Breast epithelium (tissue), 4 donors: ENCODE data around the gene RNF138. TPM values are rescaled to one million over a fixed set of nuclear protein-coding genes. Genes with fewer than 3 reads are reported as not detected.
A peak's percentile ranks its signal among the peaks of the same experiment; 100 is the strongest.

Source experiments
- DNase-seq, 2 donors: peaks; one replicate each; pipeline ENCODE4 v3.0.0-alpha.2; 2019; ENCODE audit warnings: low spot score in 2 of 2
- H3K27ac ChIP-seq, 2 donors: fragments of 200-600 bp; sonication (generic) in 1 of 2; one replicate each; pipeline ENCODE4 v1.5.1; 2016 to 2019; ENCODE audit warnings: mild to moderate bottlenecking in 1 of 2
- H3K27me3 ChIP-seq, 2 donors: fragments of 200-600 bp; sonication (generic) in 1 of 2; one replicate each; pipeline versions ENCODE4 v1.5.1 to v1.6.0; 2017 to 2019; ENCODE audit warnings: control low read depth in 1 of 2, mild to moderate bottlenecking in 1 of 2
- H3K36me3 ChIP-seq: fragments of 200-600 bp; one replicate; pipeline ENCODE4 v1.5.1; 2019
- H3K4me1 ChIP-seq, 2 donors: fragments of 200-600 bp; sonication (generic); one replicate each; pipeline ENCODE4 v1.5.1; 2016 to 2019; ENCODE audit warnings: control low read depth in 1 of 2
- H3K4me3 ChIP-seq, 3 donors: fragments of 200-600 bp; sonication (generic); 1 replicate in 2 of 3; 2 replicates in 1 of 3; pipeline ENCODE4 v1.5.1; 2016 to 2019; ENCODE audit warnings: mild to moderate bottlenecking in 3 of 3, moderate library complexity in 2 of 3
- H3K9me3 ChIP-seq, 2 donors: fragments of 200-600 bp; sonication (generic) in 1 of 2; one replicate each; pipeline ENCODE4 v1.5.1; 2016 to 2019; ENCODE audit warnings: control low read depth in 1 of 2
- POLR2A ChIP-seq: fragments of 450-650 bp; IDR thresholded peaks from one replicate; pipeline ENCODE4 v1.6.1; 2016; ENCODE audit warnings: antibody characterized with exemption, mild to moderate bottlenecking, moderate library complexity
- POLR2AphosphoS5 ChIP-seq, 3 donors: sonication (generic); formaldehyde crosslinking; IDR thresholded peaks; one replicate each; pipeline ENCODE4 v1.6.1; 2017; ENCODE audit warnings: antibody characterized with exemption in 3 of 3
- intact Hi-C: fragments of 100-400 bp; cut with DNase I; formaldehyde crosslinking; loops from one replicate; pipeline ENCODE4 v1.15.1; 2023; ENCODE audit warnings: low total_unique reads
- total RNA-seq, 3 donors: library from RNA; depleted of rRNA; stranded (reverse); fragments of >200 nt; gene quantifications; one replicate each; pipeline ENCODE4 v1.1.0, GENCODE V29; 2016
- TF ChIP-seq, protein P1 (sequence below), 3 donors: fragments of 450-650 bp; IDR thresholded peaks; one replicate each; pipeline ENCODE4 v1.5.1; 2016 to 2017; ENCODE audit warnings: antibody characterized with exemption in 3 of 3, mild to moderate bottlenecking in 3 of 3, moderate library complexity in 3 of 3

The RNF138 gene
- total RNA-seq, 3 donors from 2014 or later = 14.1 to 20.8 (median 20.0) TPM

DNA sequence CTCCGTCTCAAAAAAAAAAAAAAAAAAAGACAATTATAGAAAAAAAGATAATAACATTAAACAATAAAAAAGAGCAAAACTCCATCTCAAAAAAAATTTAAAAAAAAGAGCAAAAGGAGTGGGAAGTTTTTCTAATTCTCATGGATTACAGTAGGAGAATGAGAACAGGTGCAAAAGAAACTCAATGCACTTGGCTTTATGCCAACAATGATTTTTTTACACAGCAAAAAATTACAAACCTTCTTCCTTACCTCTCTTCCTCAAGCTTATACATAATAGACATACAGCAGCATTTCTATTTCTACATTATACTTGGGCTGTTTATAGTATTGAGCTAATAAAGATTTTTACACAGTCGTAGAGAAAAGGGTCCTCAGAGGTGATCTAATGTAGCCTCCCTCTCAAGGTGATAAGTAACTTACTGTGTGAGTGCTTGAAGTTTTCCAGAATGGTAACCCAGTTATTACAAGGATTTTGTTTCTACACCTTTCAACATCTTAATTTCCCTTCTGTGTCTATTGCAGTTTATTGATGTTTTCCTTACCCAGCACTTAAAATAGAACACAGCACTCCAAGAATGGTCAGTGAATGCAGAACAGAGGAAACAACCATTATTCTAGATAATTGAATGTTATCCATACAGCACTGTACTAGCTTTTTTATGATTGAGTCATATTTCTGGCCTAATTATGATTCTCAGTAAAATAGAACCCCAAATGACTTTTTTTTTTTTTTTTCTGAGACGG is 34.9 kb upstream of the RNF138 start:
- Histone ChIP-seq H3K4me3 (no peak overlapping the region), H3K36me3 (no peaks in the 10 kb centered on the region), H3K9me3 (no peaks in the 10 kb centered on the region), H3K27me3 (no peaks in the 10 kb centered on the region), H3K4me1 (no peaks in the 10 kb centered on the region), H3K27ac (no peak overlapping the region)
- TF ChIP-seq POLR2AphosphoS5 (IDR thresholded peaks at IDR 0.05) (no peak), POLR2A (no peak)
- TF ChIP-seq, protein P1, sequence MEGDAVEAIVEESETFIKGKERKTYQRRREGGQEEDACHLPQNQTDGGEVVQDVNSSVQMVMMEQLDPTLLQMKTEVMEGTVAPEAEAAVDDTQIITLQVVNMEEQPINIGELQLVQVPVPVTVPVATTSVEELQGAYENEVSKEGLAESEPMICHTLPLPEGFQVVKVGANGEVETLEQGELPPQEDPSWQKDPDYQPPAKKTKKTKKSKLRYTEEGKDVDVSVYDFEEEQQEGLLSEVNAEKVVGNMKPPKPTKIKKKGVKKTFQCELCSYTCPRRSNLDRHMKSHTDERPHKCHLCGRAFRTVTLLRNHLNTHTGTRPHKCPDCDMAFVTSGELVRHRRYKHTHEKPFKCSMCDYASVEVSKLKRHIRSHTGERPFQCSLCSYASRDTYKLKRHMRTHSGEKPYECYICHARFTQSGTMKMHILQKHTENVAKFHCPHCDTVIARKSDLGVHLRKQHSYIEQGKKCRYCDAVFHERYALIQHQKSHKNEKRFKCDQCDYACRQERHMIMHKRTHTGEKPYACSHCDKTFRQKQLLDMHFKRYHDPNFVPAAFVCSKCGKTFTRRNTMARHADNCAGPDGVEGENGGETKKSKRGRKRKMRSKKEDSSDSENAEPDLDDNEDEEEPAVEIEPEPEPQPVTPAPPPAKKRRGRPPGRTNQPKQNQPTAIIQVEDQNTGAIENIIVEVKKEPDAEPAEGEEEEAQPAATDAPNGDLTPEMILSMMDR (IDR thresholded peaks at IDR 0.05) = no peak
- no peak for DNase-seq
- intact Hi-C loops = no loop called here

- no peaks in the 10 kb centered on the region for H3K27me3 ChIP-seq
- intact Hi-C loops = no loop called here
- H3K4me1 ChIP-seq = no peaks in the 10 kb centered on the region
- TF ChIP-seq, protein P1 (IDR thresholded peaks at IDR 0.05) = no peak
- H3K4me3 ChIP-seq = no peak overlapping the region
- H3K36me3 ChIP-seq = no peaks in the 10 kb centered on the region
- DNase-seq = no peak
- no peak overlapping the region for H3K27ac ChIP-seq
- no peaks in the 10 kb centered on the region for H3K9me3 ChIP-seq
These were observed 34.0 kb upstream of the RNF138 start for GRCh38 chr18:32057624-32058165.

GRCh38 chr18:32060026-32060425 is 31.6 kb upstream of the RNF138 start:
- no peak for TF ChIP-seq POLR2AphosphoS5 (IDR thresholded peaks at IDR 0.05)
- no peak for TF ChIP-seq POLR2A
- TF ChIP-seq, protein P1 (IDR thresholded peaks at IDR 0.05) = no peak
- Histone ChIP-seq H3K4me3 (no peak overlapping the region), H3K27me3 (no peaks in the 10 kb centered on the region), H3K4me1 (no peaks in the 10 kb centered on the region), H3K27ac (no peak overlapping the region), H3K36me3 (no peaks in the 10 kb centered on the region), H3K9me3 (no peaks in the 10 kb centered on the region)
- intact Hi-C loops = no loop called here
- no peak for DNase-seq

DNA sequence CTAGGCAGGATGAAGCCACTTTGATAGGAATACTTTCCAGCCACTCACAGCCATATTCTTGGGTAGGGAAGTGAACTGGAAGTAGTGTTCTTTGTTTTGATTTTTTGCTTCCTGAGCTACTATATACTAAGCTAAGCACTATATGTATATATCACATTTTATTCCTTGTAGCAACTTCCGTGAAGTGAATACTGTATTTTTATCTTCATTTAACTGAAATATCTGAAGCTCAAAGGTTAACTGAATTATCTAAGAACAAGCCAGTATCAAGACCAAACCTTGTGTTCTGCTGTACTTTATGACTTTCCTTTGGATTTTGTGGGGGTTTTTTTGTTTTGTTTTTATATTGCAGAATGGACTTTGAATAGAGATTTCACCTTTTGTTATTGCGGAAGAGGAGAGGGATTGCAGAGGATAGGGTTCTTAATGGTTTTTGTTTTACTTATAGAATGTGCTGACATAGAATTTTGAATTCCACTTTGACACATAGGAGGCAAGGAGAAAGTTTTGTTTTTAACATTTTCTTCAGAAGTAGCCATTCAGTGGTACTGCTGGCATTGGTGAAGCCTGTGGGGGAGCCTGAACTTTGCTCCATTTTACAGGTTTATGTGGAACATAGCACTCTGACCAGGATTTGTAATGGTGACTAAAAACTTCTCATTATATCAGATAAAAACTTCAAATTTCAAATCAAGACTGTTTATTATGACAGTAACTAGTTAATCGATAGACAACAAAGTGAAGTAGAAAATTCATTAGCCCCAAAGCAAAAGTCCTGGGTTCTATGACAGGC is 24.1 kb upstream of the RNF138 start:
- Histone ChIP-seq H3K4me1 (no peaks in the 10 kb centered on the region), H3K36me3 (no peaks in the 10 kb centered on the region), H3K27me3 (no peaks in the 10 kb centered on the region), H3K9me3 (no peaks in the 10 kb centered on the region), H3K4me3 (no peak overlapping the region), H3K27ac (no peak overlapping the region)
- TF ChIP-seq POLR2A (no peak), POLR2AphosphoS5 (IDR thresholded peaks at IDR 0.05) (no peak)
- TF ChIP-seq, protein P1 (IDR thresholded peaks at IDR 0.05) = no peak
- DNase-seq = no peak
- intact Hi-C loops = no loop called here

DNA sequence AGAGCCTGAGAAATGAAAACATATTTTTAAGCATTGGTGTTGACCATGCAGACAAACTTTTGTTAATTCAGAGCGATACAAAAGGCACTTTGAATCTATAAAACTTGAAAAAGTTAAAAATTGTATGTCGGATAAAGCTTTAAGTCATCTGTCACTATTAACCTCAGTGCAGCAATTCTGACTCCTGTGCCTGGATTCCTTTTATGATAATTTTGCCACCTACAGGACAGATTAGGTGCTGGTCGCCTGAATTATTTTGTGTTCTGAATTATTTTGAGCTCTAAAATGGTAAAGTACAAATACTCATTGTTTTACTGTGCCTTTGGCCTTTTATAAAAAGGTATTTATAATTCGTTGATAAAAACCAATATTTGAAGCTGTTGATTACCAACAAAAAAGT is 19.4 kb upstream of the RNF138 start:
- intact Hi-C loops = no loop called here
- no peaks in the 10 kb centered on the region for H3K36me3 ChIP-seq
- H3K9me3 ChIP-seq = no peaks in the 10 kb centered on the region
- H3K4me3 ChIP-seq = no peak overlapping the region
- TF ChIP-seq POLR2A (no peak), POLR2AphosphoS5 (IDR thresholded peaks at IDR 0.05) (no peak)
- TF ChIP-seq, protein P1 (IDR thresholded peaks at IDR 0.05) = peak in 1 of 3 donors; percentile 31
- DNase-seq = no peak
- no peaks in the 10 kb centered on the region for H3K4me1 ChIP-seq
- no peak overlapping the region for H3K27ac ChIP-seq
- no peaks in the 10 kb centered on the region for H3K27me3 ChIP-seq
